NCI-H2171 (cell line): ENCODE measurements around the gene LRRC47.
"Not testable (repeated sequence)": the region's sequence is repeated elsewhere in the genome, so short reads cannot be mapped to it uniquely, and the experiment has no call there.

Experiments used
- DNase-seq: peaks from one replicate; lab custom pipeline; 2025; lab: John Stamatoyannopoulos, UW

The LRRC47 gene

GRCh38 chr1:3814771-3815561 lies 18.7 kb upstream of the LRRC47 start:
- no peak for DNase-seq

- no peak for DNase-seq
These were observed 17.8 kb upstream of the LRRC47 start for GRCh38 chr1:3814065-3814464.

GRCh38 chr1:3811595-3811911 lies 15.3 kb upstream of the LRRC47 start:
- no peak for DNase-seq

GRCh38 chr1:3810149-3810761 lies 14.0 kb upstream of the LRRC47 start:
- not testable (repeated sequence) for DNase-seq

GRCh38 chr1:3809680-3810079 lies 13.4 kb upstream of the LRRC47 start:
- DNase-seq, result no peak

GRCh38 chr1:3807769-3808168 lies 11.5 kb upstream of the LRRC47 start:
- no peak for DNase-seq

GRCh38 chr1:3805038-3805437 lies 8.7 kb upstream of the LRRC47 start:
- no peak for DNase-seq

- DNase-seq, result not testable (repeated sequence)
These were observed 8.3 kb upstream of the LRRC47 start for GRCh38 chr1:3804627-3804944.

GRCh38 chr1:3803905-3804626 lies 7.8 kb upstream of the LRRC47 start:
- DNase-seq, result no peak

GRCh38 chr1:3800795-3801194 lies 4.5 kb upstream of the LRRC47 start:
- not testable (repeated sequence) for DNase-seq

GRCh38 chr1:3799976-3800685 lies 3.8 kb upstream of the LRRC47 start:
- DNase-seq, result peak; percentile 79

GRCh38 chr1:3795453-3796214 lies 664 bp downstream of the LRRC47 start:
- no peak for DNase-seq

GRCh38 chr1:3790952-3791351 lies 5.3 kb downstream of the LRRC47 start:
- DNase-seq, result no peak

- DNase-seq, result no peak
These were observed 5.8 kb downstream of the LRRC47 start for GRCh38 chr1:3790500-3790923.

GRCh38 chr1:3789421-3790300 lies 6.6 kb downstream of the LRRC47 start:
- DNase-seq, result no peak

- no peak for DNase-seq
These were observed 7.4 kb downstream of the LRRC47 start for GRCh38 chr1:3788756-3789420.

GRCh38 chr1:3787745-3788605 lies 8.3 kb downstream of the LRRC47 start:
- no peak for DNase-seq

GRCh38 chr1:3787349-3787715 lies 9.0 kb downstream of the LRRC47 start:
- DNase-seq, result no peak
